Upper lobe of right lung (tissue), 1 donor: ENCODE measurements around the gene ANTXRL. TPM values are rescaled to one million over a fixed set of nuclear protein-coding genes. Genes with fewer than 3 reads are reported as not detected.

Experiments
- total RNA-seq: library from RNA; stranded (reverse); fragmentation: NEBNext Ultra II Directional; extraction: Animal tissue kit (Norgen Biotek cat#: 25700); gene quantifications from one replicate; pipeline ENCODE4 v1.2.1, GENCODE V29; 2021
- donor health status: DM: no; HTN: yes; CAD: no; lungs with severe emphysema.

ANTXRL gene
- total RNA-seq, 1 donor from 2014 or later = not detected

Other genes starting within 250 kb of the ANTXRL start
- gene MSMB, start 240.7 kb upstream of the ANTXRL start, total RNA-seq = not detected
- gene ANXA8L1, start 88.8 kb downstream of the ANTXRL start, total RNA-seq = 34.6 TPM
- not detected for gene NPY4R, start 179.0 kb downstream of the ANTXRL start, total RNA-seq